Keratinocyte (primary cell): Measurements from ENCODE around the gene EIF3L.

Experiments
- EZH2 ChIP-seq: IDR thresholded peaks from one replicate; pipeline ENCODE4 v1.6.1; 2012; ENCODE audit warnings: inconsistent platforms, mild to moderate bottlenecking, low read length, moderate library complexity
- TF ChIP-seq, protein P1 (sequence below), 3 experiments: IDR thresholded peaks in 1 of 3; conservative IDR thresholded peaks in 1 of 3; optimal IDR thresholded peaks in 1 of 3; 2 replicates in 2 of 3; 3 replicates in 1 of 3; pipeline versions ENCODE3 to v1.5.1; 2011; ENCODE audit warnings: low read length in 3 of 3, mild to moderate bottlenecking in 3 of 3, moderate library complexity in 2 of 3, control low read depth in 1 of 3, inconsistent platforms in 1 of 3; ENCODE audit not compliant: insufficient read depth in 2 of 3; ENCODE audit errors: extremely low read depth in 1 of 3

DNA sequence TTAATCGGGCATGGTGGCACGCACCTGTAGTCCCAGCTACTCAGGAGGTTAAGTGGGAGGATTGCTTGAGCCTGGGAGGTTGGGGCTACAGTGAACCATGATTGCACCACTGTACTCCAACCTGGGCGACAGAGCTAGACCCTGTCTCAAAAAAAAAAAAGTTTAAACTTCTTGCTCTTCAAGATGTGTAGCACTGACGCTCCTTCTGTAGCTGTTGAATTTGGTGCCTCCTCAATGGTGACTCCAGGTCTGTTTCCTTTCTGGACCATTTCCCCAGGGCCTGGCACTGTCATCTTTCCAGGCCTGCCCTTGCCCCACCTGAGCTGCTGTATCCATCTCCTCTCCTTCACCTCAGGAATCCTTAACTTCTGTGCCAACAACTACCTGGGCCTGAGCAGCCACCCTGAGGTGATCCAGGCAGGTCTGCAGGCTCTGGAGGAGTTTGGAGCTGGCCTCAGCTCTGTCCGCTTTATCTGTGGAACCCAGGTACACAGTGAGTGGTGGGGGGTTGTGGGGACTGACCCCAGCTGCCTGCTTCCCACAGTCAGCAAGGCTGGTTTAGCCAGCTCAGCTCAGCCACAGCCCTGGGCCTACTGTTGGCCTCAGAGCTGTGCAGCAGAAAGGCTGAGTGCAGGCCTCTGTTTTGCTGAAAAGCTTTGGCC lies 39.4 kb upstream of the EIF3L start:
- TF ChIP-seq, protein P1, sequence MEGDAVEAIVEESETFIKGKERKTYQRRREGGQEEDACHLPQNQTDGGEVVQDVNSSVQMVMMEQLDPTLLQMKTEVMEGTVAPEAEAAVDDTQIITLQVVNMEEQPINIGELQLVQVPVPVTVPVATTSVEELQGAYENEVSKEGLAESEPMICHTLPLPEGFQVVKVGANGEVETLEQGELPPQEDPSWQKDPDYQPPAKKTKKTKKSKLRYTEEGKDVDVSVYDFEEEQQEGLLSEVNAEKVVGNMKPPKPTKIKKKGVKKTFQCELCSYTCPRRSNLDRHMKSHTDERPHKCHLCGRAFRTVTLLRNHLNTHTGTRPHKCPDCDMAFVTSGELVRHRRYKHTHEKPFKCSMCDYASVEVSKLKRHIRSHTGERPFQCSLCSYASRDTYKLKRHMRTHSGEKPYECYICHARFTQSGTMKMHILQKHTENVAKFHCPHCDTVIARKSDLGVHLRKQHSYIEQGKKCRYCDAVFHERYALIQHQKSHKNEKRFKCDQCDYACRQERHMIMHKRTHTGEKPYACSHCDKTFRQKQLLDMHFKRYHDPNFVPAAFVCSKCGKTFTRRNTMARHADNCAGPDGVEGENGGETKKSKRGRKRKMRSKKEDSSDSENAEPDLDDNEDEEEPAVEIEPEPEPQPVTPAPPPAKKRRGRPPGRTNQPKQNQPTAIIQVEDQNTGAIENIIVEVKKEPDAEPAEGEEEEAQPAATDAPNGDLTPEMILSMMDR (optimal IDR thresholded peaks at IDR 0.05 in 1 of 3, IDR thresholded peaks at IDR 0.05 in 1 of 3, conservative IDR thresholded peaks at IDR 0.05 in 1 of 3; ENCODE audit: extremely low read depth in 1 of 3, insufficient read depth in 2 of 3, low read length in 3 of 3), result no peak
- TF ChIP-seq EZH2, result no peak
